Measurements from ENCODE around the gene LRBA. TPM values are rescaled to one million over a fixed set of nuclear protein-coding genes. Genes with fewer than 3 reads are reported as not detected.
"Not testable (repeated sequence)": the region's sequence is repeated elsewhere in the genome, so short reads cannot be mapped to it uniquely, and the experiment has no call there.

LRBA gene
- 10 to 100 TPM; 72.1 to 87.6 (median 83.1) TPM for total RNA-seq
- 142 TPM for total RNA-seq (2013)

- peak; percentile 73 to 90 for DNase-seq
- peaks cover 33 to 40% of the 10 kb centered on the region in 2 donors for H3K4me1 Mint-ChIP-seq
- H3K4me1 ChIP-seq (ENCODE audit: control insufficient read depth, insufficient read depth, low read length), result peaks cover 21% of the 10 kb centered on the region
- no peak for TF ChIP-seq CTCF (IDR thresholded peaks at IDR 0.05)
- WGBS (ENCODE audit: insufficient coverage), result under 1% methylated on average over 32 of the region's 37 CpGs
- no peaks in the 10 kb centered on the region for H3K9me3 Mint-ChIP-seq
- H3K36me3 Mint-ChIP-seq, result no peaks in the 10 kb centered on the region
- H3K27me3 ChIP-seq (ENCODE audit: control insufficient read depth, insufficient read depth, low read length), result no peaks in the 10 kb centered on the region
- H3K4me3 ChIP-seq (ENCODE audit: low read length), result peak within 1 kb of the TSS; percentile 77
- peak within 1 kb of the TSS; percentile 92 for H3K27ac ChIP-seq (ENCODE audit: low read length)
- no peaks in the 10 kb centered on the region for H3K36me3 ChIP-seq (ENCODE audit: control insufficient read depth, insufficient read depth, low read length)
- H3K27me3 Mint-ChIP-seq (ENCODE audit: low read depth in 2 of 2), result no peaks in the 10 kb centered on the region
- H3K27ac Mint-ChIP-seq, result peak within 1 kb of the TSS; percentile 89 to 98
- no peaks in the 10 kb centered on the region for H3K9me3 ChIP-seq (ENCODE audit: control insufficient read depth, insufficient read depth, low read length)
- intact Hi-C loops (cut with micrococcal nuclease), result loop anchor here (1.0 kb wide), 1 partner anchor 85 kb away; the partner anchor contains the start of gene RPS3A
- H3K4me3 Mint-ChIP-seq, result peak within 1 kb of the TSS; percentile 100
- peak; percentile 73 to 85 (median 75) for ATAC-seq
Observed at GRCh38 chr4:151014521-151015458, at the start of gene LRBA. Gene LRBA (minus strand): TSS chr4:151015284. CDS start chr4:151014642, 642 bp downstream.

GRCh38 chr4:151063143-151063542 lies 48.1 kb upstream of the LRBA start:
- H3K4me3 ChIP-seq (ENCODE audit: low read length); H3K36me3 ChIP-seq (ENCODE audit: control insufficient read depth, insufficient read depth, low read length); DNase-seq; H3K27me3 ChIP-seq (ENCODE audit: control insufficient read depth, insufficient read depth, low read length); H3K4me3 Mint-ChIP-seq; intact Hi-C loops (cut with micrococcal nuclease); H3K9me3 Mint-ChIP-seq; H3K36me3 Mint-ChIP-seq; H3K4me1 ChIP-seq (ENCODE audit: control insufficient read depth, insufficient read depth, low read length); H3K27ac Mint-ChIP-seq; H3K27ac ChIP-seq (ENCODE audit: low read length); H3K27me3 Mint-ChIP-seq (ENCODE audit: low read depth in 2 of 2); H3K4me1 Mint-ChIP-seq; ATAC-seq; H3K9me3 ChIP-seq (ENCODE audit: control insufficient read depth, insufficient read depth, low read length): not testable (repeated sequence)
- 100% methylated on average over 3 of the region's 3 CpGs for WGBS (ENCODE audit: insufficient coverage)

GRCh38 chr4:151055539-151055938 lies 40.5 kb upstream of the LRBA start:
- no peak overlapping the region for H3K4me3 Mint-ChIP-seq
- no peaks in the 10 kb centered on the region for H3K4me1 Mint-ChIP-seq
- whole genome bisulfite sequencing (ENCODE audit: insufficient coverage), result no CpG with 5 or more reads among the region's 1 CpG

More at GRCh38 chr4:151055539-151055938, 40.5 kb upstream of the LRBA start:
- H3K27me3 Mint-ChIP-seq (ENCODE audit: low read depth in 2 of 2), result no peaks in the 10 kb centered on the region
- DNase-seq (no peak), ATAC-seq (no peak)
- H3K9me3 ChIP-seq (ENCODE audit: control insufficient read depth, insufficient read depth, low read length), result no peaks in the 10 kb centered on the region
- no peak for TF ChIP-seq CTCF (IDR thresholded peaks at IDR 0.05)
- H3K4me1 ChIP-seq (ENCODE audit: control insufficient read depth, insufficient read depth, low read length), result no peaks in the 10 kb centered on the region
- H3K27ac ChIP-seq (ENCODE audit: low read length), result no peak overlapping the region
- H3K9me3 Mint-ChIP-seq, result no peaks in the 10 kb centered on the region
- H3K27ac Mint-ChIP-seq, result no peak overlapping the region
- intact Hi-C loops (cut with micrococcal nuclease), result no loop called here
- no peaks in the 10 kb centered on the region for H3K36me3 Mint-ChIP-seq
- H3K4me3 ChIP-seq (ENCODE audit: low read length), result no peak overlapping the region
- no peaks in the 10 kb centered on the region for H3K36me3 ChIP-seq (ENCODE audit: control insufficient read depth, insufficient read depth, low read length)
- no peaks in the 10 kb centered on the region for H3K27me3 ChIP-seq (ENCODE audit: control insufficient read depth, insufficient read depth, low read length)

Measured in natural killer cell (primary cell).